HepG2 (cell line): Measurements from ENCODE around the gene ALCAM. TPM values are rescaled to one million over a fixed set of nuclear protein-coding genes. Genes with fewer than 3 reads are reported as not detected.

Experiments used
- ATAC-seq: fragments of 200-7000 bp; cut with Tn5 transposase; 3 replicates; pipeline ENCODE4 v1.9.1; 2020; ENCODE audit warnings: mild to moderate bottlenecking, moderate library complexity
- BruUV-seq: library from RNA; stranded (reverse); fragments of 400-500 nt; replicated peaks from 2 replicates; lab custom pipeline; 2021; lab: Mats Ljungman, UMichigan
- CTCF ChIA-PET: fragments of 300-600 bp; formaldehyde crosslinking; extraction: SDS; loops from one replicate; lab custom pipeline; 2021; ENCODE audit warnings: low total read pairs, inconsistent platforms, low intra/inter-chr PET ratio; lab: Yijun Ruan, JAX
- POLR2A ChIA-PET: fragments of 350-600 bp; sonication (Branson Sonifier 250); formaldehyde crosslinking; loops from one replicate; lab custom pipeline; 2020; ENCODE audit warnings: antibody characterized with exemption, inconsistent platforms; lab: Yijun Ruan, JAX
- DNase-seq: peaks from one replicate; pipeline ENCODE4 v3.0.0-alpha.2; 2015; ENCODE audit warnings: low spot score
- FAIRE-seq: peaks from 3 replicates; lab custom pipeline; 2011; peaks lifted over from hg19 to GRCh38; lab: Jason Lieb, UNC
- H2AFZ ChIP-seq: one replicate; pipeline ENCODE4 v1.6.1; 2011; ENCODE audit warnings: low read length, inconsistent platforms
- H3K27ac ChIP-seq: fragments of 300-600 bp; 3 replicates; pipeline ENCODE4 v1.8.0; 2011; ENCODE audit warnings: mixed run types, mild to moderate bottlenecking, mixed read lengths, low read length, inconsistent platforms; ENCODE audit not compliant: insufficient read depth; ENCODE audit errors: extremely low read length
- H3K27me3 ChIP-seq, 2 experiments: fragments of 200-600 bp in 1 of 2; 2 replicates in 1 of 2; 3 replicates in 1 of 2; pipeline versions ENCODE4 v1.6.0 to v1.8.0; 2011; ENCODE audit warnings: low read length in 2 of 2, mild to moderate bottlenecking in 2 of 2, moderate library complexity in 2 of 2, inconsistent platforms in 1 of 2; ENCODE audit not compliant: insufficient read depth in 2 of 2, control insufficient read depth in 1 of 2
- H3K36me3 ChIP-seq, 2 experiments: fragments of 200-600 bp in 1 of 2; replicated peaks in 1 of 2; 2 replicates in 1 of 2; 3 replicates in 1 of 2; pipeline versions ENCODE4 v1.5.1 to v1.8.0; 2011; ENCODE audit warnings: low read length in 2 of 2, inconsistent platforms in 1 of 2; ENCODE audit not compliant: insufficient read depth in 2 of 2, control insufficient read depth in 1 of 2
- H3K4me1 ChIP-seq: 2 replicates; pipeline ENCODE4 v1.5.1; 2012; ENCODE audit warnings: low read length, inconsistent platforms; ENCODE audit not compliant: insufficient read depth
- H3K4me2 ChIP-seq: 2 replicates; pipeline ENCODE4 v1.6.0; 2011; ENCODE audit warnings: low read depth, low read length, inconsistent platforms
- H3K4me3 ChIP-seq, 3 experiments: fragments of 200-600 bp in 1 of 3; sonication (generic), shearing (Covaris generic) in 1 of 3; replicated peaks in 1 of 3; 2 replicates each; pipeline ENCODE4 v1.5.1; 2011 to 2016; ENCODE audit warnings: low read length in 3 of 3, inconsistent platforms in 2 of 3, low read depth in 2 of 3, mild to moderate bottlenecking in 2 of 3, control low read depth in 1 of 3, mixed read lengths in 1 of 3; ENCODE audit not compliant: insufficient read depth in 1 of 3
- H3K79me2 ChIP-seq: one replicate; pipeline ENCODE4 v1.6.1; 2011; ENCODE audit warnings: low read length, inconsistent platforms; ENCODE audit not compliant: insufficient read depth
- H3K9ac ChIP-seq: 2 replicates; pipeline ENCODE4 v1.6.0; 2011; ENCODE audit warnings: mild to moderate bottlenecking, low read depth, low read length, inconsistent platforms; ENCODE audit not compliant: insufficient read depth
- H3K9me3 ChIP-seq: 2 replicates; pipeline ENCODE4 v1.5.1; 2012; ENCODE audit warnings: mild to moderate bottlenecking, low read length
- H4K20me1 ChIP-seq: 2 replicates; pipeline ENCODE4 v1.6.0; 2011; ENCODE audit warnings: inconsistent platforms, mild to moderate bottlenecking, low read length, moderate library complexity; ENCODE audit not compliant: insufficient read depth
- CEBPG ChIP-seq: IDR thresholded peaks from 2 replicates; pipeline ENCODE4 v1.6.1; 2016
- CHD4 ChIP-seq: fragments of 200-600 bp; sonication (generic); IDR thresholded peaks from 2 replicates; pipeline ENCODE4 v1.7.0; 2017; ENCODE audit warnings: mild to moderate bottlenecking, low read length, borderline replicate concordance
- DNMT3B ChIP-seq: conservative IDR thresholded peaks from 2 replicates; pipeline ENCODE4 v1.6.1; 2016; ENCODE audit warnings: missing biosample characterization, control low read depth
- GATAD1 ChIP-seq: IDR thresholded peaks from 2 replicates; pipeline ENCODE4 v1.6.1; 2016; ENCODE audit warnings: missing genetic modification reagents, missing compliant biosample characterization
- MAFF ChIP-seq: IDR thresholded peaks from 2 replicates; pipeline ENCODE4 v1.6.1; 2011; ENCODE audit warnings: low read depth, low read length, improper control_type of control experiment
- MXD1 ChIP-seq: sonication (generic); formaldehyde crosslinking; IDR thresholded peaks from 2 replicates; pipeline ENCODE4 v1.4.0; 2020; ENCODE audit warnings: mild to moderate bottlenecking, missing genetic modification reagents
- NCOR1 ChIP-seq: fragments of 200-600 bp; sonication (generic); IDR thresholded peaks from 2 replicates; pipeline ENCODE4 v1.7.0; 2017; ENCODE audit warnings: antibody characterized with exemption, low read length, borderline replicate concordance
- PAWR ChIP-seq: sonication (generic); formaldehyde crosslinking; IDR thresholded peaks from 2 replicates; pipeline ENCODE4 v1.4.0; 2020; ENCODE audit warnings: missing genetic modification reagents, mild to moderate bottlenecking, borderline replicate concordance
- SAFB2 ChIP-seq: sonication (generic); formaldehyde crosslinking; IDR thresholded peaks from 2 replicates; pipeline ENCODE4 v1.5.1; 2020; ENCODE audit warnings: missing genetic modification reagents, low read depth, mild to moderate bottlenecking, borderline replicate concordance
- STAG1 ChIP-seq: sonication (generic); formaldehyde crosslinking; IDR thresholded peaks from 2 replicates; pipeline ENCODE4 v1.4.0; 2020; ENCODE audit warnings: missing genetic modification reagents
- ZEB1 ChIP-seq: IDR thresholded peaks from 2 replicates; pipeline ENCODE4 v1.6.1; 2012; ENCODE audit warnings: mild to moderate bottlenecking, low read depth, inconsistent platforms; ENCODE audit not compliant: insufficient replicate concordance
- ZFX ChIP-seq: sonication (generic); formaldehyde crosslinking; IDR thresholded peaks from 2 replicates; pipeline ENCODE4 v1.4.0; 2020; ENCODE audit warnings: mild to moderate bottlenecking, low read depth, missing genetic modification reagents, moderate library complexity
- ZMYM4 ChIP-seq: sonication (generic); formaldehyde crosslinking; IDR thresholded peaks from 2 replicates; pipeline ENCODE4 v1.8.1; 2023; ENCODE audit warnings: mild to moderate bottlenecking, missing genetic modification reagents
- ZNF282 ChIP-seq: fragments of 450-650 bp; IDR thresholded peaks from 2 replicates; pipeline ENCODE4 v1.6.1; 2018; ENCODE audit not compliant: partially characterized antibody
- ZNF577 ChIP-seq: sonication (generic); formaldehyde crosslinking; IDR thresholded peaks from 2 replicates; pipeline ENCODE4 v1.4.0; 2020; ENCODE audit warnings: mild to moderate bottlenecking, low read depth, missing genetic modification reagents, borderline replicate concordance
- ZNF678 ChIP-seq: sonication (generic); formaldehyde crosslinking; IDR thresholded peaks from 2 replicates; pipeline ENCODE4 v1.4.0; 2020; ENCODE audit warnings: mild to moderate bottlenecking, missing genetic modification reagents
- ZNF792 ChIP-seq: IDR thresholded peaks from 2 replicates; pipeline ENCODE4 v1.6.1; 2016
- WGBS: methylation state at CpG from one replicate; pipeline ENCODE4 v1.1.6; 2017; ENCODE audit warnings: low lambda C conversion rate; 5-methylcytosine and 5-hydroxymethylcytosine counted together
- in situ Hi-C: cut with HindIII; loops from 2 replicates; pipeline ENCODE4 v1.10.0; 2017; ENCODE audit warnings: low pct_unique_long_range_greater_than_20kb; ENCODE audit not compliant: extremely low pct_ligation_motif_present
- intact Hi-C: fragments of 100-400 bp; cut with micrococcal nuclease; formaldehyde crosslinking; loops from one replicate; pipeline ENCODE4 v1.10.0; 2022; ENCODE audit not compliant: unreplicated experiment
- polyA plus RNA-seq, 8 experiments: library from polyadenylated mRNA; depleted of rRNA in 3 of 8; stranded (reverse) in 7 of 8; unstranded in 1 of 8; fragments of >200 nt; fragmentation: Illumina TruSeq in 4 of 8; extraction: Trizol in 4 of 8; gene quantifications; 2 replicates each; pipeline versions ENCODE4 v1.2.1 to v1.2.3, GENCODE V29; 2011 to 2016; ENCODE audit warnings: low read depth in 4 of 8, missing spikeins in 1 of 8, mixed read lengths in 1 of 8; ENCODE audit not compliant: insufficient read depth in 1 of 8
- total RNA-seq, 5 experiments: library from RNA; depleted of rRNA; stranded (reverse); fragments of >200 nt; fragmentation: Illumina TruSeq; extraction: Trizol; gene quantifications; 2 replicates each; pipeline ENCODE4 v1.2.3, GENCODE V29; 2016; ENCODE audit warnings: low read depth in 1 of 5

The ALCAM gene
- total and polyA plus RNA-seq, 2 of the 13 experiments (the other 11 are each of a cell fraction or from before 2014, with no cell fraction given): 26.0 to 33.1 TPM

- DNase-seq (no peak), ATAC-seq (no peak), FAIRE-seq (no peak)
- TF ChIP-seq DNMT3B (CRISPR knock-in tag): no peak
- TF ChIP-seq CHD4: no peak
- no peak for TF ChIP-seq MAFF
- TF ChIP-seq ZNF577 (CRISPR knock-in tag): no peak
- no peak for TF ChIP-seq MXD1 (CRISPR knock-in tag)
- no peak for TF ChIP-seq SAFB2
- no peak for TF ChIP-seq GATAD1 (CRISPR knock-in tag)
- TF ChIP-seq ZNF282: no peak
- no peak for TF ChIP-seq ZMYM4
- no peak for TF ChIP-seq PAWR (CRISPR knock-in tag)
- no peak for TF ChIP-seq NCOR1
- TF ChIP-seq ZFX: no peak
- TF ChIP-seq STAG1 (CRISPR knock-in tag): no peak
- no peak for TF ChIP-seq ZNF792 (CRISPR knock-in tag)
- no peak for TF ChIP-seq ZNF678 (CRISPR knock-in tag)
- no peak for TF ChIP-seq CEBPG (CRISPR knock-in tag)
- no peak for TF ChIP-seq ZEB1
- WGBS: 98% methylated on average over 2 of the region's 2 CpGs
- Histone ChIP-seq H3K9me3 (no peaks in the 10 kb centered on the region), H3K4me1 (peaks cover 28% of the 10 kb centered on the region), H2AFZ (no peak overlapping the region), H3K4me3 (no peak overlapping the region), H4K20me1 (no peaks in the 10 kb centered on the region), H3K79me2 (no peaks in the 10 kb centered on the region), H3K4me2 (no peak overlapping the region), H3K36me3 (no peaks in the 10 kb centered on the region), H3K27ac (no peak overlapping the region), H3K9ac (no peak overlapping the region), H3K27me3 (no peaks in the 10 kb centered on the region)
- ChIA-PET POLR2A (no interaction called here), CTCF (no interaction called here)
- in situ Hi-C loops (no loop called here), intact Hi-C loops (no loop called here)
- BruUV-seq: no TSS peak
Observed at GRCh38 chr3:105431200-105431599, 64.5 kb downstream of the ALCAM start.
